ENCODE data around the gene NKD1.

The NKD1 gene

DNA sequence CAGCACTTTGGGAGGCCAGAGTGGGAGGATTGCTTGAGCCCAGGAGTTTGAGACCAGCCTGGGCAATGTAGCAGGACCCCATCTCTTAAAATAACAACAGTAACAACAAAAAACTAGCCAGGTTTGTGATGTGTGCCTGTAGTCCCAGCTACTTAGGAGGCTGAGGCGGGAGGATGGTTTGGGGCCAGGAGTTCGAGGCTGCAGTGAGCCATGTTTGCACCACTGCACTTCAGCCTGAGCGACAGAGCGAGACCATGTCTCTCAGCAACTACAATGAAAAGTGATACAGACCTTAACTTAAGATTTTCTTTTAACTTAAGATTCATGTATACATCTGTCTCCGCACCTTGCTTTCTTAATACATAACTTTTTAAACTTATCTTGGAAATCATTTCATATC lies 17.2 kb downstream of the NKD1 start:
- Histone ChIP-seq H3K27me3 (ENCODE audit: low read depth) (no peaks in the 10 kb centered on the region), H3K4me1 (no peaks in the 10 kb centered on the region), H3K9me3 (no peaks in the 10 kb centered on the region), H3K4me3 (no peak overlapping the region), H3K36me3 (replicated peaks) (no peaks in the 10 kb centered on the region)
- DNase-seq (ENCODE audit: low spot score in 2 of 2): no peak
- in situ Hi-C loops (cut with MboI; ENCODE audit: low sequenced_read_pairs): no loop called here

DNA sequence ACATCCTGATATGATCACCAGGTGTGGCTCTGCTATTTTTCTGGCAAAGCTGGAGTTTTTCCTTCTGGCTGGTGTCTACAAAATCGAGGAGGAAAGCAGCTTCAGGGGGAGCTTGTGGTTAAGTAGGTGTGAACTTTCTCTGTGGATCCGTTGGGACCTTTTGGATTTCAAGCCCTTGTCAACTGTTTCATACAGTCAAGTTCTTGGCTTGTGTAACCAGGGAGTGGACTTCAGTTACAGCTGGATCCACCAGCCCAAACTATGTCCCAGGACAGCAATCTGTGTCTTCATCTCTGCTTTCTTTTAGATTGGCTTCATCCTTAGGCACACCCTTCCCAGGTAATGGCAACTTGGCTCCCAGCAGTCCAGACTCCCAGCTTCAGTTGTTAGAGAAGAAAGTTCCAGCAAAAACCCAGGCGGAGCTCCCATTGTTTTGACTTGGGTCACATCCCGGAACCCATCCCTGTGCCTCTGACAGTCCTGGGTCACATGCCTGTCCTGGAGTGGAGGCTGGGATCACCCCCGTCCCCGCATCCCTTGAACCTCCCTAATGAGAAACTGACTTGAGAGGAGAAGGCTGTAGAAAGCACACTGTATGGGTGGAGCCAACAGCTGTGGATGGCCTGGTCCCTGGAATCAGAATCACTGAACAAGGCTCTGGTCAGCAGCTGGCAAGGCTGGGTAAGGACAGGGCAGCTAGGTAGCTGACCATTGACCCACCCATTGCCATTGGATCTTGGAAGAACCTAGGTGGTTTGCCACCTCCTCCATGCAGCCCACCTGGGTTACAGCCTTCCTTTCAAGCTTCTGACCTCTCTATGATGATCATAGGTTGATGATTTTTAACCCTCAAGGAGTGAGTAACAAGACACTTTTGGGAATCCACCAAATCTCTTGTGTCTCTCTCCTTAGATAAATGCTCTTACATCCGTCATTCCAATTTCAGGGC lies 18.1 kb downstream of the NKD1 start:
- in situ Hi-C loops (cut with MboI; ENCODE audit: low sequenced_read_pairs): no loop called here
- DNase-seq (ENCODE audit: low spot score in 2 of 2): no peak

GRCh38 chr16:50567651-50568050 lies 19.5 kb downstream of the NKD1 start:
- in situ Hi-C loops (cut with MboI; ENCODE audit: low sequenced_read_pairs): no loop called here
- Histone ChIP-seq H3K36me3 (replicated peaks) (no peaks in the 10 kb centered on the region), H3K9me3 (no peaks in the 10 kb centered on the region), H3K4me3 (no peak overlapping the region), H3K27me3 (ENCODE audit: low read depth) (no peaks in the 10 kb centered on the region), H3K4me1 (no peaks in the 10 kb centered on the region)
- DNase-seq (ENCODE audit: low spot score in 2 of 2): no peak

More for the DNA sequence above, 18.1 kb downstream of the NKD1 start:
- H3K4me1 ChIP-seq: no peaks in the 10 kb centered on the region
- H3K27me3 ChIP-seq (ENCODE audit: low read depth): no peaks in the 10 kb centered on the region
- H3K4me3 ChIP-seq: no peak overlapping the region
- no peaks in the 10 kb centered on the region for H3K36me3 ChIP-seq (replicated peaks)
- no peaks in the 10 kb centered on the region for H3K9me3 ChIP-seq

GRCh38 chr16:50568187-50568815 lies 20.1 kb downstream of the NKD1 start:
- Histone ChIP-seq H3K27me3 (ENCODE audit: low read depth) (no peaks in the 10 kb centered on the region), H3K36me3 (replicated peaks) (no peaks in the 10 kb centered on the region), H3K4me1 (no peaks in the 10 kb centered on the region), H3K4me3 (no peak overlapping the region), H3K9me3 (no peaks in the 10 kb centered on the region)
- in situ Hi-C loops (cut with MboI; ENCODE audit: low sequenced_read_pairs): no loop called here
- no peak for DNase-seq (ENCODE audit: low spot score in 2 of 2)

DNA sequence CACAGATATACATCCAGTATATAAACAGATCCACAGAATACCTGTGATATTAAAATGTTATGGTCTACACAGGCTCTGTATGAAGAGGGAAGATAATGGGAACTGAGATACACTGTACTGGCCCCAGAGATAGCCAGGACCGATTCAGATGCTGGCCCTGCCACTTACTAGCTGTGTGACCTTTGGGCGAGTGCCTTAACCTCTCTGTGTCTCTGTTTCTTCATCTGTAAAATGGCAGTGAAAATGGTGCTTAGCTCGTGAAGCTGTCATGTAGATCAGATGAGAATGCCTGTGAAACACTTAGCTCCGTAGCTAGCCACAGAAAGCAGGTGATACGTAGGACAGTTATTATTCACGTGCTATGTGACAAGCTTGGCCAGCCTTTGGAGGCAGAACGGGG lies 22.2 kb downstream of the NKD1 start:
- no peak overlapping the region for H3K4me3 ChIP-seq
- DNase-seq (ENCODE audit: low spot score in 2 of 2): no peak
- no peaks in the 10 kb centered on the region for H3K9me3 ChIP-seq
- no peaks in the 10 kb centered on the region for H3K4me1 ChIP-seq
- H3K27me3 ChIP-seq (ENCODE audit: low read depth): no peaks in the 10 kb centered on the region
- H3K36me3 ChIP-seq (replicated peaks): no peaks in the 10 kb centered on the region
- in situ Hi-C loops (cut with MboI; ENCODE audit: low sequenced_read_pairs): no loop called here

DNA sequence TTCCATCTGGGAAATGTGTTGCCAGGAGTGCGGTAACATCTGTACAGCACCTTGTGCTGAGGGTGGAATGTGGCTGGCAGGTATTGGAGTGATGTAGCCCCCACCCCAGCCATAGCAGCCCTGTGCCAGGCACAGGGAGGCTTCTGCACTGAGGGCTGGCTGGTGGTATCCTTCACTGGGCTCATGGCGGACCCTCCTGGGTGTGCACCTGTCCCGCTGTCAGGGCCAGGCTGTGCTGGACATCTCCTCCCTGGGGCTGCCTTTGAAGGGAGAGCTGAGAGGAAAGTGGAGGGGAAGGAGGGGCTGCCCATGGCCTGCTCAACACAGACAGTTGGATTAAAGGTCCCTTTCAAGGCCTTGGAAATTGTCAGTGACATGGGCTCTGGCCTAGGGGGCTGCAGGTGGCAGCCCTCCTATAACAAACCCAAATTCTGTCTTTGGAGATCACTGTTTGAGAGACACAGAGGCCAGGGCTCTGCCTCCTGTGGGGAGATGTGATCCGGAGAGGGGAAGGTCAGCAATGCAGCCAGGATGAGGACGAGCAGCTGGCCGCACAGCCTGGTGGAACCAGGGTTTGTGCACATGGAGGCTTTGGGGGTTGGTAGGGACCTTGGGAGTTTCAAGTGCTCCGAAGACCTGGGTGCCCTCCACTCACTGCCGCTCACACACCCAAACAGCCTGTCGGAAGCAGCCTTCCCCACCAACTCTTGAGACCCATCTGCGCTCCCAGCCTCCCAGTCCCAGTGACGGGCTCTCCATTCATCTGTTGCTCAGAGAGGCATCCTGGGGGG lies 22.8 kb downstream of the NKD1 start:
- Histone ChIP-seq H3K36me3 (replicated peaks) (no peaks in the 10 kb centered on the region), H3K27me3 (ENCODE audit: low read depth) (no peaks in the 10 kb centered on the region), H3K4me3 (no peak overlapping the region), H3K4me1 (no peaks in the 10 kb centered on the region), H3K9me3 (no peaks in the 10 kb centered on the region)
- DNase-seq (ENCODE audit: low spot score in 2 of 2): no peak
- in situ Hi-C loops (cut with MboI; ENCODE audit: low sequenced_read_pairs): no loop called here

- Histone ChIP-seq H3K9me3 (no peaks in the 10 kb centered on the region), H3K36me3 (replicated peaks) (no peaks in the 10 kb centered on the region), H3K4me1 (no peaks in the 10 kb centered on the region), H3K27me3 (ENCODE audit: low read depth) (no peaks in the 10 kb centered on the region), H3K4me3 (no peak overlapping the region)
- in situ Hi-C loops (cut with MboI; ENCODE audit: low sequenced_read_pairs): no loop called here
- DNase-seq (ENCODE audit: low spot score in 2 of 2): no peak
These were observed 23.6 kb downstream of the NKD1 start for GRCh38 chr16:50571786-50572185.

- Histone ChIP-seq H3K4me1 (no peaks in the 10 kb centered on the region), H3K4me3 (no peak overlapping the region), H3K27me3 (ENCODE audit: low read depth) (no peaks in the 10 kb centered on the region), H3K36me3 (replicated peaks) (no peaks in the 10 kb centered on the region), H3K9me3 (no peaks in the 10 kb centered on the region)
- no peak for DNase-seq (ENCODE audit: low spot score in 2 of 2)
- in situ Hi-C loops (cut with MboI; ENCODE audit: low sequenced_read_pairs): no loop called here
These were observed 24.5 kb downstream of the NKD1 start for GRCh38 chr16:50572700-50573099.

- Histone ChIP-seq H3K4me1 (no peaks in the 10 kb centered on the region), H3K4me3 (no peak overlapping the region), H3K9me3 (no peaks in the 10 kb centered on the region), H3K27me3 (ENCODE audit: low read depth) (no peaks in the 10 kb centered on the region), H3K36me3 (replicated peaks) (no peaks in the 10 kb centered on the region)
- no peak for DNase-seq (ENCODE audit: low spot score in 2 of 2)
- in situ Hi-C loops (cut with MboI; ENCODE audit: low sequenced_read_pairs): no loop called here
These were observed 25.1 kb downstream of the NKD1 start for GRCh38 chr16:50573279-50573678.

GRCh38 chr16:50573947-50574744 lies 25.9 kb downstream of the NKD1 start:
- Histone ChIP-seq H3K4me3 (no peak overlapping the region), H3K9me3 (no peaks in the 10 kb centered on the region), H3K36me3 (replicated peaks) (no peaks in the 10 kb centered on the region), H3K27me3 (ENCODE audit: low read depth) (no peaks in the 10 kb centered on the region), H3K4me1 (no peaks in the 10 kb centered on the region)
- DNase-seq (ENCODE audit: low spot score in 2 of 2): no peak
- in situ Hi-C loops (cut with MboI; ENCODE audit: low sequenced_read_pairs): no loop called here

- no peak for DNase-seq (ENCODE audit: low spot score in 2 of 2)
- Histone ChIP-seq H3K4me1 (no peaks in the 10 kb centered on the region), H3K4me3 (no peak overlapping the region), H3K36me3 (replicated peaks) (no peaks in the 10 kb centered on the region), H3K9me3 (no peaks in the 10 kb centered on the region), H3K27me3 (ENCODE audit: low read depth) (no peaks in the 10 kb centered on the region)
- in situ Hi-C loops (cut with MboI; ENCODE audit: low sequenced_read_pairs): no loop called here
These were observed 26.5 kb downstream of the NKD1 start for GRCh38 chr16:50574745-50575136.

- Histone ChIP-seq H3K4me1 (no peaks in the 10 kb centered on the region), H3K36me3 (replicated peaks) (no peaks in the 10 kb centered on the region), H3K27me3 (ENCODE audit: low read depth) (no peaks in the 10 kb centered on the region), H3K4me3 (no peak overlapping the region), H3K9me3 (no peaks in the 10 kb centered on the region)
- no peak for DNase-seq (ENCODE audit: low spot score in 2 of 2)
- in situ Hi-C loops (cut with MboI; ENCODE audit: low sequenced_read_pairs): no loop called here
These were observed 27.5 kb downstream of the NKD1 start for GRCh38 chr16:50575743-50576142.

- no peak for DNase-seq (ENCODE audit: low spot score in 2 of 2)
- in situ Hi-C loops (cut with MboI; ENCODE audit: low sequenced_read_pairs): no loop called here
- Histone ChIP-seq H3K36me3 (replicated peaks) (no peaks in the 10 kb centered on the region), H3K4me1 (no peaks in the 10 kb centered on the region), H3K9me3 (no peaks in the 10 kb centered on the region), H3K4me3 (no peak overlapping the region), H3K27me3 (ENCODE audit: low read depth) (no peaks in the 10 kb centered on the region)
These were observed 28.4 kb downstream of the NKD1 start for GRCh38 chr16:50576403-50577113.

Measured in HAP-1 (cell line).